ENCODE results near the gene CNTNAP5. TPM values are rescaled to one million over a fixed set of nuclear protein-coding genes. Genes with fewer than 3 reads are reported as not detected.

The CNTNAP5 gene
- total RNA-seq, 2 donors from 2014 or later, result not detected

DNA sequence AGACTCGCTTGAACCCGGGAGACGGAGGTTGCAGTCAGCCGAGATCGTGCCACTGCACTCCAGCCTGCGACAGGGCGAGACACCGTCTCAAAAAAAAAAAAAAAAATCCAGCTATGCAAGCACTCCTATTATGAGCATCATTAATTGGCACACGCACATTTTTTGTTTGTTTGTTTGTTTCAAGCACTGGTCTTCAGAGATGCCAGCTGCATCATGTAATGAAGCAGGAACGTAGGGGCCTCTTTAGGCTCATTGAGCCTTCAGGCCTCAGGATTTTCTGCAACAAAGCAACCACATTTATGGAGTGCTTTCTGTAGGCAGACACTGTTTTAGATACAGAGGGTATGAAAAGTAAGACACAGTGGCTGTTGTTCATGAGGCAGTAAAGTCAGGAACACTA, 585.8 kb downstream of the CNTNAP5 start:
- no peak for DNase-seq (ENCODE audit: low spot score)
- no peak for ATAC-seq (ENCODE audit: insufficient number of reproducible peaks, low FRiP score, low read depth)
- H3K4me1 ChIP-seq (ENCODE audit: control insufficient read depth in 1 of 2, low read depth in 2 of 2), result no peaks in the 10 kb centered on the region
- H3K36me3 ChIP-seq, result no peaks in the 10 kb centered on the region
- no peak overlapping the region for H3K27ac ChIP-seq
- H3K4me3 ChIP-seq, result no peak overlapping the region
- no peaks in the 10 kb centered on the region for H3K9me3 ChIP-seq
- TF ChIP-seq, protein P1, sequence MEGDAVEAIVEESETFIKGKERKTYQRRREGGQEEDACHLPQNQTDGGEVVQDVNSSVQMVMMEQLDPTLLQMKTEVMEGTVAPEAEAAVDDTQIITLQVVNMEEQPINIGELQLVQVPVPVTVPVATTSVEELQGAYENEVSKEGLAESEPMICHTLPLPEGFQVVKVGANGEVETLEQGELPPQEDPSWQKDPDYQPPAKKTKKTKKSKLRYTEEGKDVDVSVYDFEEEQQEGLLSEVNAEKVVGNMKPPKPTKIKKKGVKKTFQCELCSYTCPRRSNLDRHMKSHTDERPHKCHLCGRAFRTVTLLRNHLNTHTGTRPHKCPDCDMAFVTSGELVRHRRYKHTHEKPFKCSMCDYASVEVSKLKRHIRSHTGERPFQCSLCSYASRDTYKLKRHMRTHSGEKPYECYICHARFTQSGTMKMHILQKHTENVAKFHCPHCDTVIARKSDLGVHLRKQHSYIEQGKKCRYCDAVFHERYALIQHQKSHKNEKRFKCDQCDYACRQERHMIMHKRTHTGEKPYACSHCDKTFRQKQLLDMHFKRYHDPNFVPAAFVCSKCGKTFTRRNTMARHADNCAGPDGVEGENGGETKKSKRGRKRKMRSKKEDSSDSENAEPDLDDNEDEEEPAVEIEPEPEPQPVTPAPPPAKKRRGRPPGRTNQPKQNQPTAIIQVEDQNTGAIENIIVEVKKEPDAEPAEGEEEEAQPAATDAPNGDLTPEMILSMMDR (IDR thresholded peaks at IDR 0.05), result no peak
- H3K27me3 ChIP-seq (replicated peaks; ENCODE audit: insufficient read depth), result no peaks in the 10 kb centered on the region

DNA sequence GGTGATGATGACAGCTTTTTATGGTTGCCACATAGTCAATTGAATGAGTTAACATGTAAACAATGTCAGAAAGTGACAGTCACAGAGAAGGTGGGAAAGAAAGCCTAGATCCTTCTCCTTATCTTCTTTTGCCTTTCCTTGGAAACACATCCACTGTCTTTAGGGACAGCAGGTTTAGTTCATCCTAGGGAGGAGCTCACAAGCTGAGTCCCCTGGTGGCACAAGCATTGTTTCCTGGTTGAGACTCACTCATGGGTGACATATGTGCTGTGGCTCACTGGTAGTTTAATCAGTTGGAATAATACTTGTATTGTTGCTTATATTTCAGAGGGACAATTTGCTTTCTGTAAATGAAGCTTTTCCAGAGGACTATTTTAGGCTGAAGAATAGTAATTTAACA, 598.5 kb downstream of the CNTNAP5 start:
- no peak for ATAC-seq (ENCODE audit: insufficient number of reproducible peaks, low FRiP score, low read depth)
- H3K27me3 ChIP-seq (replicated peaks; ENCODE audit: insufficient read depth), result no peaks in the 10 kb centered on the region
- TF ChIP-seq, protein P1 (IDR thresholded peaks at IDR 0.05), result no peak

DNA sequence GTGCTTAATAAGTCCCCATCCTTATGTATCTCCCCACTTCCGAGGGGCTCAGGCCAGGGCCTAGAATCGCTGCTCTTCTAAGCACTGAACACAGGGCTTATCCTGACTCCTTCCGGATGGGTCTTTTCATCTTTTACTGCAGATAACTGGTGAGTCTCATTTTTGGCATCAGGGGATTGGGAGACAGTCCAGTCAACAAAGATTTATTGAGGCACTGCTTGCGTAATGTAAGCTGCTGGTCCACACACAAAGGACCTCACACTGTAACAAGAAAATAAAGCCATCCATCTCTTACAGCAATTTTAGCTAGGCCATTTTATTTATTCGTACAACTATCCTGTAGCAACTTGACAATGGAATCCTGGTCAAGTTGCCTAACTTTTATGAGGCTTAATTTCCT, 600.5 kb downstream of the CNTNAP5 start:
- Histone ChIP-seq H3K27me3 (replicated peaks; ENCODE audit: insufficient read depth) (no peaks in the 10 kb centered on the region), H3K4me3 (no peak overlapping the region), H3K4me1 (ENCODE audit: control insufficient read depth in 1 of 2, low read depth in 2 of 2) (no peaks in the 10 kb centered on the region), H3K36me3 (no peaks in the 10 kb centered on the region), H3K27ac (no peak overlapping the region), H3K9me3 (no peaks in the 10 kb centered on the region)
- TF ChIP-seq, protein P1 (IDR thresholded peaks at IDR 0.05), result no peak
- DNase-seq (ENCODE audit: low spot score) (no peak), ATAC-seq (ENCODE audit: insufficient number of reproducible peaks, low FRiP score, low read depth) (no peak)

More for the DNA sequence above, 598.5 kb downstream of the CNTNAP5 start:
- no peak for DNase-seq (ENCODE audit: low spot score)
- Histone ChIP-seq H3K27ac (no peak overlapping the region), H3K9me3 (no peaks in the 10 kb centered on the region), H3K4me1 (ENCODE audit: control insufficient read depth in 1 of 2, low read depth in 2 of 2) (no peaks in the 10 kb centered on the region), H3K36me3 (no peaks in the 10 kb centered on the region), H3K4me3 (no peak overlapping the region)

DNA sequence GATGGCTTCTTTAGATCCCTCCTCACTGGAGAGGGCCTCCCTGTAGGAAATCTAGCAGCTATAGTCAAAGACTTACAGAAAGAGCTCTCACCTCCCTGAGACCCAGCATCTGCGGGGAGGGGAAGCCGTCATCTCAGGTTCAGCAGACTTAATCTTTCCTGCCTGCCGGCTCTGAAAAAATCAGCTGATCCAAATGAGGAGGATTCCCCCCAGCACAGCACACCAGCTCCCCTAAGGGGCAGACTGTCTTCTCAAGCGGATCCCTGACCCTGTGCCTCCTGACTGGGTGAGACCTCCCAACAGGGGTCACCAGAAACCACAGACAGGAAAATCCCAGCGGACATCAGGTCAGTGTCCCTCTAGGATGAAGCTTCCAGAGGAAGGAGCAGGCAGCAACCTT, 601.9 kb downstream of the CNTNAP5 start:
- Histone ChIP-seq H3K4me1 (ENCODE audit: control insufficient read depth in 1 of 2, low read depth in 2 of 2) (no peaks in the 10 kb centered on the region), H3K36me3 (no peaks in the 10 kb centered on the region)
- TF ChIP-seq, protein P1 (IDR thresholded peaks at IDR 0.05), result no peak

DNA sequence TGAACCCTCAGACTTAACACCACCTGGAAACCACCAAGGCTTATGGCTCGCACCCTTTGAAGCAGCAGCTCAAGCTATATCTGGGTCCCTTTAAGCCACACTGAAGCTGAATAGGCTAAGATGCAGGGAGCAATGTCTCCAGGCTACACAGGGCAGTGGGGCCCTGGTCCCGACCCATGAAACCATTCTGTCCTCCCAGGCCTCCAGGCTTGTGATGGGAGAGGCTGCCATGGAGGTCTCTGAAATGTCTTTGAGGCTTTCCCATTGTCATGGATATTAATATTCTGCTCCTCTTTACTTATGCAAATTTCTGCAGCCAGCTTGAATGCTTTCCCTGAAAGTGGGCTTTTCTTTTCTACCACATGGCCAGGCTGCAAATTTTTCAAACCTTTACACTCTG, 608.7 kb downstream of the CNTNAP5 start:
- no peak overlapping the region for H3K27ac ChIP-seq
- no peak overlapping the region for H3K4me3 ChIP-seq
- no peak for DNase-seq (ENCODE audit: low spot score)
- ATAC-seq (ENCODE audit: insufficient number of reproducible peaks, low FRiP score, low read depth), result no peak
- H3K9me3 ChIP-seq, result no peaks in the 10 kb centered on the region
- no peaks in the 10 kb centered on the region for H3K36me3 ChIP-seq
- TF ChIP-seq, protein P1 (IDR thresholded peaks at IDR 0.05), result no peak
- H3K4me1 ChIP-seq (ENCODE audit: control insufficient read depth in 1 of 2, low read depth in 2 of 2), result no peaks in the 10 kb centered on the region
- no peaks in the 10 kb centered on the region for H3K27me3 ChIP-seq (replicated peaks; ENCODE audit: insufficient read depth)

More for the DNA sequence above, 601.9 kb downstream of the CNTNAP5 start:
- ATAC-seq (ENCODE audit: insufficient number of reproducible peaks, low FRiP score, low read depth) (no peak), DNase-seq (ENCODE audit: low spot score) (no peak)
- no peaks in the 10 kb centered on the region for H3K9me3 ChIP-seq
- H3K27me3 ChIP-seq (replicated peaks; ENCODE audit: insufficient read depth), result no peaks in the 10 kb centered on the region
- H3K27ac ChIP-seq, result no peak overlapping the region
- no peak overlapping the region for H3K4me3 ChIP-seq
